IPS DF 19.7 (cell line): ENCODE results near the gene PPP1R10.
"Not testable (repeated sequence)": the region's sequence is repeated elsewhere in the genome, so short reads cannot be mapped to it uniquely, and the experiment has no call there.

Experiments
- DNase-seq: peaks from one replicate; pipeline ENCODE4 v3.0.0-alpha.2; 2013; ENCODE audit warnings: low read depth, low spot score

The PPP1R10 gene

DNA sequence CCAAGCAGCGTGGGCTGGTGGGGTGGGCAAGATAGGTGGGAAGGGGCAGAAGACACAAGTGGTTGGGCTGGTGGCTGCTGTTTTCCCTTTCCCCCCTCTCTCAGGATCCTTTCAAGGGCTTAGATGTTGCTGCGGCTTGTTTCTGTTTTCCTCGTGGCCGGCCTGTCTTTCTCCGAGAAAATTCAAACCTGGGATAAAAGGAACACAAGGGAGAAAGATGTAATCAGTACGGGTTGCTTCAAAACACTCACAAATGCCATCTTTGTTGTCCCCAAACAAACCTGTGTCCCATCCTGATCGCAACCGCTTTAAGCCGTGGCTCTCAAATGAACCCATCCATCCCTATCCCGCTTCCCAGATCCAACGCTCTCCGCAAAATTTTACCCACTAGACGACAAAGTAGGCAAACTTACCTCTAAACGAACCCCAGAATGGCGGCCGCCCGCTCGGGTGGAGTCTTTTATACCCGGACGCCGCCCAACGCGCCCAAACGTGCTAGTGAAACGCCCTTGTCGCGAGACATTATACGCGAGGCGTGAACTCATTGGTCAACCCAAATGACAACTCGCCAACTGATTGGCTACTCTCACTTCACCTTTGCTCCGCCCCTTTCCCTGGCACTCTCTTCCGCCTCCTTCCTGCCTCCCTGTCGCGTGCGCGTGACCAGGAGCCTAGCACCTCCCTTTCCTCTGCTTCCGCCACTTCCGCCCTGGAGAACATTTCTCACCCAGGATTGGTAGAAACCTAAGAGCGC is at the start of gene PPP1R10:
Gene PPP1R10, minus strand, starts transcription at position 433 of the 754 bp plus-strand sequence. CDS start 7,299 bp downstream, outside the sequence.
- peak; percentile 99 for DNase-seq

DNA sequence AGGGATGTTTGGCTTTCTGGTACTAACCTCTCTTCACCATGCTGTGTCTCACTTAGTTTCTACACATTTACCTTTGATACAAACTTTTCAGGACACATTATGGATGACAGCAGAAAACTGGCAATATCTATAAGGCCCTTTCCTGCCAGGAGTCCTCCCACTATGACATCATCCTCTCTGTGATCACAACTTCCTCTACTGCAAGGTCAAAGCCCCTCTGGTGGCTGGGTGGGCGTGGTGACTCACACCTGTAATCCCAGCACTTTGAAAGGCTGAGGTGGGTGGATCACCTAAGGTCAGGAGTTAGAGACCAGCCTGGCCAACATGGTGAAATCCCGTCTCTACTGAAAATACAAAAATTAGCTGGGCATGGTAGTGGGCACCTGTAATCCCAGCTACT is 49.3 kb upstream of the PPP1R10 start:
- not testable (repeated sequence) for DNase-seq

DNA sequence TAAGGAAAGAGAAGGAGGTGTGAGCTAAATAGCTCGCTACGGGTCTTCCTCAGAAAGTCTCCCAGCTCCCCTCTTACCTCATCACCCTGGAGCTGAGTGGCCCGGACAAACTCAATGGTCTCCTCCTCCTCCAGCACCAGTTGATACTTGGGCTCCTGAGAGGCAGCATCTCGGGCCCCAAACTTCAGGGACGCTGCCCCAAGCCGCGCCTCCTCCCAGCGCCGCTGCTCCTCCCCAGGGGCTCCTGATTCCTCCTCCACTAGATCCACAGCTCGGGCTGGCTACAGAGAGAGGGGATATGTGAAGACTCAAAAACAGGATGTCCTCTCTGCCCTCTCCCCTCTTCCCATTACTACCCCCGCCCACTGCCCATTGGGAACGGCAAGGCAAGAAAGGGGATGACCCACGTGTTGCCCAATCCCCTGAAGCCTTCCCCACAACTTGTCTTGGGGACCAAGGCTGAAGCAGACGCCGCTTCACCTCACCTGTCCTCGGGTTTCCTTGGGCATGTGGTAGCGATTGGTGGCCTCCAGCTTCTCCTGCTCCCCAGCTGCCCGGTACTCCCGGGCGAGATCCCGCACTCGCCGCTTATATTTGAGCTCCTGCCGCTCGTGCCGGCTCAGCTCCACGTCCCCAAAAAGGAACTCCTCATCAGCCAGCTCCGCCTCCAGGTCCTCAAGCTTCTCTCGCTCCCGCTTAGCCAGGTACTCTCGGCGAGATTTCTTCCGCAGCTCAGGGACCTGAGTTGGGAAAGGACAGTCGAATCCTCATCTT is 48.1 kb upstream of the PPP1R10 start:
- DNase-seq, result no peak

DNA sequence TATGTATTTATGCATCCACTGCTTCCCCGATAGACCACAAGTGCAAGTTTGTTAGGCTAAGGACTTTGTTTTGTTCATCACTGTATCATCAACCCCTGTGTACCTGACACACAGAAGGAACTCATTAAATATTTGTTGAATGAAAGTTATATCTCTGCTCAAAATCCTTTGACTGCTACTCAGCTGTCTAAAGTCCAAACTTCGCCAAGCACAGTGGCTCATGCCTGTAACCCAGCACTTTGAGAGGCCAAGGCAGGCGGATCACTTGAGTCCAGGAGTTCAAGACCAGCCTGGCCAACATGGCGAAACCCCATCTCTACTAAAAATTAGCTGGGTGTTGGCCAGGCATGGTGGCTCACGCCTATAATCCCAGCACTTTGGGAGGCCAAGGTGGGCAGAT is 40.9 kb upstream of the PPP1R10 start:
- DNase-seq, result not testable (repeated sequence)

DNA sequence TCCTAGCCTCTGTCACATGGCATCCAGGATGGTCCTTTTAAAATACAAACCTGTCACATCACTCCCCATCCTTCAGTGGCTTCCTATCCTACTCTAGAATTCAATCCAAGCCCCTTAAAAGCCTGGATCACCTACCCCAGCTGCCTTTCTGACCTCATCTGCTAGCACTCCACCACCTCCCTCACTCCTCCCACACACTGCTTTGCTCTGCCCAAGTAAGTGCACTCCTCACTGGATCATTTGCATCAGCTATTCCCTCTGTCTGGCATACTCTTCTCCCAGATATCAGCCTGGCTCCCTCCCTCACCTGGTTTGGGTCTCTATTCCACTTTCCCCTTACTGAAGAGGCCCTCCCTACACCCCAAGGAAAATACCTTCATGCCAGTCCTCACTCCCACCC is 40.4 kb upstream of the PPP1R10 start:
- no peak for DNase-seq

DNA sequence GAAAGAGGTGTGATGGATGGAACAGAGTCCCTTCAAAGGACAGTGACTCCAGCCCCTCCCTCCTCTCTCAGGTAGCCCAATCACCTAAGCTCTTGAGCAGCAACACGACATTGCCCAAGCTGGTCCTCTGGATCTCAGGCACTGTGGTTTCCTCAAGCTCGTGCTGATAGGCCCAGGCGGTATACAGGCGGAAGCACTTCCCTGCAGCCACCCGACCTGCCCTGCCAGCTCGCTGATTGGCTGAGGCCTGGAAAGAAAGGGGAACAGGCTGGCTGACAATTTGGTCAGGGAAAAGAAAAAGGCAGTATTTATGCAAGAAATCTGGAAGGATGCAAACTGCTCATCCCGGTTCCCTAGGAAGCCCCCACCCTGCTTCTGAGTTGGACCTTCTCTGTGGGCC is 39.5 kb upstream of the PPP1R10 start:
- DNase-seq, result no peak

DNA sequence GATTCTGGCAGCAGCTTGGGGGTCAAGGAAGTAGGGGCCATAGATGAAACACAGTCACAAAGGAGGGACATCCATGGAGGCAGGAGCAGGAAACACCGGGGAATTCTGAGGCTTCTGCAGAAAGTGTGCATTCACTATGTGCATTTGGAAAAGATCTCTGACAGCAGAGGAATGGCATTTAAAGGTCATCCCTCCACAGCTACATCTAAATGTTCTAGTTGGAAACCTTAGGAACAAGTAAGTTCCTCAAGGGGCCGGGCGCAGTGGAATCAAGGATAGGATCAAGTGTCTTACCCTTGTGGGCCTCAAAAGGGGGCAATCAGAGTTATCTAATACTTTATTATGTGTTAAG is 38.7 kb upstream of the PPP1R10 start:
- no peak for DNase-seq

DNA sequence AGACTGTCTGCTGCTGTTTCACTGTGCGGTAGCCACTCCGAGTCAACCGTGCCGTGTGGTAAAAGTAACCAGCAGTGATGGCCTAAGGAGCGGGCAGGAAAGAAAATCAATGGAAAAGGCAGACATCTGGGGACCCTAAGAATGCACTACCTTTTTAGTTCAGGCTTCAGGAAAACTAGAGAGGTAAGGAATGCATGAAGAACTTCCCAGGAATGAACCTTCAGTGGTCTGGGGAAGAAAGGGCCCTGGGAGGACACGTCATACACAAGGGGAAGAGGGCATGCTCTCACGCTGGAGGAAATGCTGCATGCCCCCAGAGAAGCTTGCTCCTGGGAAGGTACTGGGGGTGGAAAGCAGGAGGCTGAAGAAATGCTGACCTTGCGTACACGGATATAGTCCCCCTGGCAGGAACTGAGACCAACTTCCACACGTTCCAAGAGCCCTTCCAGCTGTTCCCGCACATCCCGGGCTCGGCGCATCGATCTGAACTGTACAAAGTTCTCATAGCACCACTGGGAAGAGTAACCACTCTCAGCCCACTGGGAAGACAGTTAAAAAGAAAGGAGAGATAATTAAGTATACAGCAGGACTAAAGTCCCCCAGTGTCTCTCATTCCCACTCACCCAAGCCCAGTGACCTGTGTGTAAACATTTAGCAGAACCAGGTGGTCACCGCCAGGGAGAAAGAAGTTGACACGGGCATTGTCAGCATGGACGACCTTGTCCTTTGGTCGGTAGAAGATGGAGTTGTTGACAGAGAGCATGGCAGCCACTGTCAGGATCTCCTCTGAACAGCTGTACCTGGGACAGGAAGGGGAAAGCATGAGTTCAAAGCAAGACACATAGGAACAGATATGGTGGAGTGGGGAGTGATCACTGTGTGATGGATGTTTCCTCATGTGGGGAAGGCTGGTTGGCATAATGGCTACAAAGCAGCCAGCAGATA is 38.0 kb upstream of the PPP1R10 start:
- DNase-seq, result no peak

DNA sequence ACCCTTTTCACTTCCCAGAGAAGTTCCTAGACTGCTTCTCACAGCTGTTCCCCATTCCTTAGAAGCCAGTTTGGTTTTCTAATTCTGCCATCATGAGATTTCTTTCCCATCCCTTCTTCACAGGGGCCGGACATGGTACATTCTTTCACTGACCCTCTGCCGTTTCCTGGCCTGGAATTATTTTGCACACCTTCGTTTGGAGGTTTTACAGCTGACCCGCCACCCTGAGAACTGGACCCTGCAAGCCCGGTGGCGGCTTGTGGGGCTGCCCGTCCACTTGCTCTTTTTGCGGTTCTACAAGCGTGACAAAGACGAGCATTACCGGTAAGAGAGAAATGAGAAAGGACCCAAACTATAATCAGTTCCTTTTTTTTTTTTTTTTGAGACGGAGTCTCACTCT is 34.1 kb upstream of the PPP1R10 start:
- no peak for DNase-seq

DNA sequence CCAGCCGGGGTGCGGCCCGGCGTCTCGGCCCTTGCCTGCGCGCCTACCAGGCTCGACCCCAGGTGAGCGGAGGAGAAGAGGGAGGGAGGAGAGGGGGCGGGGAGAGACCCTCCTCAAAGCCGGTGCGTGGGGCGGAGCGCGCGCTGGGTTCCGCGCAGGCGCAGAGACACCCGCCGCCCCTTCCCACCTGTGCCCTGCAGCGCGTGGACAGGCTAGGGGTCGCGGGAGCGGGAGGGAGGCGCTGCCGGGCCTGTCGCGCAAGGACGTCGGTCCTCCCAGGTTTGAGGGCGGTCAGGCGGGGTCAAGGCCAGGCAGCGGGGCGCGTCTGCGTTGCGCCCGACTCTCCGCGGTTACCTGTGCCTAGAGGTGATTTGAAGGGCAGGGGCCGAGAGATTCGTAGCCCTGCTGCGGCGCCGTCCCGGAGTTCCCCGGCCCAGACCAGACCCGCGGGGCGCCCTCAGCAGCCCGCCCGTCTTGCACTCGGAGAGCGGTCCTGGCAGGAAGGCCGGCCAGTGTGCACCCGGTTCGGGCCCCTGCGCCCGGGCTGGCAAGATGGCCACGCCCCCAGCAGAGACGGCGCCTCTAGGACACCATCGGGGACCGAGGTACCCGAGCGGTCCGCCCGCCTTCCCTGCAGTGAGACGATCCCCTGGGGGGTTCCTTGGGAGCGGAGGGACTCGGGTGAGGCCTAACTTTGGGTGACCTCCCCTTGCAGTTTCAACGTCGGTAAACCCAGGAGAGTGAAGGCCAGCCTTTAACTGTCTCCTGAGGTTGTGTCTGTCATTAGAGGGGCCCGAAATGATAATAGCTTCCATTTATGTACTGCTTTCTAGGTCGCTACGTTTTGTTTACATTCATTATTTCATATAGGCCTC is 30.4 kb upstream of the PPP1R10 start:
- DNase-seq, result no peak

DNA sequence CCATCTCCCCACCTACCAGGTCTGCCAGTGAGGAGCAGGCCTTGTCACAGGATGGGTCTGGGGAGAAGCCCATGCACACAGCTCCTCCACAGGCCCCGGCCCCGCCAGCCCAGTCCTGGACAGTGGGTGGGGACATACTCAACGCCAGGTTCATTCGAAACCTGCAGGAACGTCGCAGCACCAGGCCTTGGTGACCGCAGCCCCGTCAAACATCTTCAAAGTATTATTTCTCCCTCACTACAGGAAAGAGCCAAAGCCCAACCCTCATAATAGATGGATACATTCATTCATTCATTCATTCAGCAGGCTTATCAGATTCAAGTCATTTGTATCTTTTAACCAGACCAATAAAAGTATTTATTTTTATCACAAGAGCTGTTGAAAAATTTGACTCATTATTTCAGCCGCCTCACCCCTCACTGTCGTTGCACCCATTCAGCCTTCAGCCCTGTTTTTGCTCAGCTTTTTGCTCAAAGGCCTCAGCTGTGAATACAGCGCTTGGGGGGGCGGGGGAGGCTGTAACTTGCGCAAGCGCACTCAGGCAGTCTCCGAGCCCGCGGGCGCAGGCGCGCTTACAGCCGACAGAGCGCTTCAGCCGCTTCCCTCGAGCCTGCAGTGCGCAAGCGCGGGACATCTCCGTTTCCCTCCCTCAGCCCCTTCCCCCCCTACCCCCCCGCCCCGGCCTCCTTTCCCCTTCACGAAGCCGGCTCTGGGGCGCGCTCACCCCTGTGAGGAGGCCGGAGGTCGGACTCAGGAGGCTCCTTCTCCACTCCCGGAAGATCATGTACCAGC is 29.6 kb upstream of the PPP1R10 start, which contains the start of gene C6orf136:
Gene C6orf136, plus strand, starts transcription at position 684 of the 792 bp plus-strand sequence. Its CDS starts 99 bp downstream, at position 783.
- peak; percentile 67 for DNase-seq

DNA sequence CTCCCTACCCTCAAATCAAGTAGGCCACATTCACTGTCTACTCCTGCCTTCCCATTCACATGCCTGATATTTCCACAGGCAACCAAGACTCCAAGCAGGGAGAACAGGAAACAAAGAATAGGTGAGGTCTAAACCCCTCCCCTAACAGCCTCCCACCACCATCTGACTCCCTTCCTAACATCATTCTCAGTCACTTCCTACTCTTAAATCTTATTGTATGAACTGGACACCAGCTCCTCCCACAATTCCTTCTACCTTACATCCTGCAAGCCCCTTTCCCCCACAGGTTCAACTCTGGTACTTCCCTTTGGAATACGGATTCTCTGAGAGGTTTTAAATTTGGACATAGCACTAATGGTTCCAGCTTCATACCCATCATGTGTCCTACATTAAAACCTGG is 28.9 kb upstream of the PPP1R10 start:
- DNase-seq, result no peak

DNA sequence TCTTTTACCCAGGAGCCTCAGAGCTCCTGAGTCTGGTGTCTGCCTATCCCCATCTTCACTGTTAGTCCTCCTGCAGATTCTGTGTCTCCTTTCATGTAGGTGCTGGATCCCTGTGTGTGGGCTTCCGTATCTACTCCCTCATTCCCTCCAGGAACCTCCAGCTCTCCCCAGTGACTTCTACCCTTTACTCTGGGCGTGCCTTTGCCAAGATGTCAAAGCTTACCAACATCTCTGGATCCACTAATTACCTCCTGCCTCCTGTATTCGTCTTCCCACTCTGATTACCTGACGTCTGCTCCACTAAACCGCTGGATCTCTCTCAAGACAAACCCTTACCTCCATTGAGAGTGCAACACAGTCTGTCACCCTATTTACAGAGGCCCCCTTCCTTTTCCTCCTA is 27.7 kb upstream of the PPP1R10 start:
- no peak for DNase-seq

DNA sequence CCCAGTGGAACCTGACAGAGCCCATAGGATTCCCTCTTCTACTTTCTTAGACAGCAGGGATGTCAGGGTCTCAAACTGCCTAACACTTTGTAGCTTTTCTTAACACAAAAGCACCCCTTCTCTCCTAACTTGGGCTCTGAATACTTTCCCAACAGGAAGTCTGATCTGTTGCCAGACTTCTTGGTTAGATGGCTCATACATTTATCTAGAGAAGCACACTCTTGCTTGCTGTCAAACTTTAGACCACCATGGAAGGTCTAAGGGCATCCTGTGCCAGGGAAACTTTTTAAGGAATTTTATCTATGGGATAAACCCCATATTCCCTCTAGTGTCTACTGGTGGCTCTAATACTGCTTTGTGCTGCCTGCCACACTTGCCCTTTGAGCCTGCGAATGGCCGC is 26.6 kb upstream of the PPP1R10 start:
- DNase-seq, result no peak

DNA sequence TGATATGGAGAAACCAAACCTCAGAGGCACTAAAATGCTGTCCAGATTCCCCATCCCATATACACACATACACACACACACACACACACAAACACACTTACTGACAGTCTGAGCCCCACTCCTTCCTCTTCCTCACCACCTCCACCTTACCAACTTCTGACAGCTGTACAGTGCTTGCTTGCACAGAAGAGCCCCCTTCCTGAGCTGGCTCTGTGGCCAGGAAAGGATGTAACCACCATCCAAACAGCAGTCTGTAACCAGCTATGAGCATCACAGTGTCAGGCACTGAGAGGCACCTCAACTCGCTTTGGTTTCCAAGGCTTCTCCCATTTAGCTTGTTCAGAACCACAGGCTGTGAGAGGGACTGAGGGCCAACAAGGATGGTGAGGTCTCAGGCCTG is 24.0 kb upstream of the PPP1R10 start:
- no peak for DNase-seq

DNA sequence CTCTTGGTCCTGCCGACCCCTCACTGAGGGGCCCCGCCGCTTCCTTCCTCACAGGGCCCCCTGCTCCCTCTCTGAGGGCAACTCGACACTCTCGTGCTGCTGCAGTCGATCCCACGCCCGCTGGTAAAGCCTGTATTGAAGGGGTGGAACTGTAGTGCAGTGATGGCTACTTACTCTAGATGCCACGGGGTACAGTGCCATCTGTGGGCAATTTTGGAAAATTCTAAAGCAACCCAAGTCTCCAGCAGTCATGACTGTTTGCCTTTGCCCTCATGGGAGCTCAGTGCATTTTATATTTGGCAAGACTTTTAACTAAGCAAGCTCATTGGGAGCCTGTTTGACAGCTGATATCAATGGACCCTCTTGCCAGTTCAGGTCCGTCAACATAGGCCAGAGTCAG is 23.4 kb upstream of the PPP1R10 start:
- DNase-seq, result no peak

DNA sequence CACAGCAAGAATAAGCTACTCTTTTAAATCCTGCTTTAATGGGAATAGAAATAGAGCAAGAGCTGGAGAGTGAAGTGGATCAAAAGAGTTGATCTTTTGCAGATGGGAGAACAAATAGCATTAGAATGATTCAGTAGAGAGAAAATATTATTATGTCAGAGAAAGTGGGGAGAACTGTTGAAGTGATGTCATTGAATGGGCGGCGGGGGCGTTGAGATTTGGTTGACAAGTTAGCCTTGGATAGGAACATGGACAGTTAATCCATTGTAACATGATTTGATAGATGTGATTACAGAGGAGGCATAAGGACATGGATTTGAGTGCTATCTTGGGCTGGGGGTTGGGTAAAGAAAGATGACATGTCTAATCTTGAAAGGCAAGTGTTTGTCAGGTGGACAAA is 18.8 kb upstream of the PPP1R10 start:
- DNase-seq, result no peak

DNA sequence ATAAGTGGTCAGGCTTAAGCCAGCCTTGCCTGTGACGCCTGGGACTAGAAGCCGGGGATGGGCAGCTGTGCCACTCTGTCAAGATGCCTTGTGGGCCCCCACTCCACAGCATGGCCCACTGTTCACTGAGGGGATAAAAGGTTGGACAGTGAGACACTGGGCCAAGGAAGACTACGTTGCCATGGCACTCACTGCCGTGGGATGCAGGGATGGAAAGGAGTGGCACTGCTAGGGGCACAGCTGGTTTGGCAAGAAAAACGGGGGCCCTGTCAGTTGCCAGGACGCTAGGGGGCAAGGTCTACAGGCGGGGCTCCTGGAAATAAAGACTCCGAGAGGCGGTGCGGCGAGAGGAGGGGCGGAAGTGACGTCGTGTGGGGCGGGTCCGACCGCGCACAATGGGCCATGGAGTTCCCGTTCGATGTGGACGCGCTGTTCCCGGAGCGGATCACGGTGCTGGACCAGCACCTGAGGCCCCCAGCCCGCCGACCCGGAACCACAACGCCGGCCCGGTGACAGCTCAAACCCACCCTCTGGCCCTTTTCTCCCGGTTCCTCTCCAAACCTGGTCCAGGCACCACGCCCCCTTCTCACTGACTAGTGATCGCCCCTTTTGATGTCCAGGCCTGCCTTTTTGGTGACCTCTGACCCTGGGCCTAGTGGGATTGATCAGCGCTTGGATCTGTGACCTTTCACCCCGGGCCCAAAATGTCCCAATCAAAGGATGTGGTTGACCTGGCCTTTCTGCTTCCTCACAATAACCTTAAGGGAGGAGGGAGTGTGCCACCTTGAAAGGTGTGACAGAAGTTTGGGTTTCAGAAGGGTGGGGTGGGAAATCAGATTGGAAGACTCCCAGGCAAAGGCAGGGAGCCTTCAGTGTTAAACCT is 9.7 kb upstream of the PPP1R10 start, which contains the start of gene ATAT1:
Gene ATAT1, plus strand, starts transcription at position 391 of the 883 bp plus-strand sequence.
- DNase-seq, result no peak

DNA sequence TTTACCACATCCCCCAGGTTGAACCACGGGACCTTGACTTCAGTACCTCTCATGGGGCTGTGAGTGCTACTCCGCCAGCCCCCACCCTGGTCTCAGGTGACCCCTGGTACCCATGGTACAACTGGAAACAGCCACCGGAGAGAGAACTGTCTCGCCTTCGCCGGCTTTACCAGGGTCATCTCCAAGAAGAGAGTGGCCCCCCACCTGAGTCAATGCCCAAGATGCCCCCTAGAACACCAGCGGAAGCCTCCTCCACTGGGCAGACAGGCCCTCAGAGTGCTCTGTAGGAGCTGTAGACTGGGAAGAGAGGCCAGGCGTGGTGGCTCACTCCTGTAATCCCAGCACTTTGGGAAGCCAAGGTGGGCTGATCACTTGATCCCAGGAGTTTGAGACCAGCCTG is 8.5 kb upstream of the PPP1R10 start:
- no peak for DNase-seq
